ENCODE measurements around the gene VPS52.
"Not testable (repeated sequence)": the region's sequence is repeated elsewhere in the genome, so short reads cannot be mapped to it uniquely, and the experiment has no call there.

VPS52 gene

GRCh38 chr6:33278810-33279209 is 7.1 kb upstream of the VPS52 start:
- FAIRE-seq, result no peak

- no peak for FAIRE-seq
Measured at GRCh38 chr6:33278392-33278741, 6.7 kb upstream of the VPS52 start.

- FAIRE-seq, result no peak
Measured at GRCh38 chr6:33277663-33278391, 6.2 kb upstream of the VPS52 start.

GRCh38 chr6:33276864-33277662 is 5.4 kb upstream of the VPS52 start, which contains the start of gene B3GALT4:
B3GALT4 (plus strand) TSS chr6:33277123; CDS start chr6:33277420, 297 bp downstream.
- FAIRE-seq, result no peak

- FAIRE-seq, result no peak
Measured at GRCh38 chr6:33276581-33276863, 4.8 kb upstream of the VPS52 start.

- not testable (repeated sequence) for FAIRE-seq
Measured at GRCh38 chr6:33275795-33276580, 4.3 kb upstream of the VPS52 start.

GRCh38 chr6:33273924-33274902 is 2.5 kb upstream of the VPS52 start:
- FAIRE-seq, result no peak

GRCh38 chr6:33273129-33273923 is 1.6 kb upstream of the VPS52 start:
- no peak for FAIRE-seq

GRCh38 chr6:33272275-33273128 is 826 bp upstream of the VPS52 start:
- no peak for FAIRE-seq

GRCh38 chr6:33271117-33271467 is 584 bp downstream of the VPS52 start:
- no peak for FAIRE-seq

- no peak for FAIRE-seq
Measured at GRCh38 chr6:33264015-33264414, 7.7 kb downstream of the VPS52 start.

- not testable (repeated sequence) for FAIRE-seq
Measured at GRCh38 chr6:33262490-33262889, 9.2 kb downstream of the VPS52 start.

GRCh38 chr6:33259032-33259431 is 12.6 kb downstream of the VPS52 start:
- no peak for FAIRE-seq

GRCh38 chr6:33254591-33254990 is 17.1 kb downstream of the VPS52 start:
- no peak for FAIRE-seq

- FAIRE-seq, result no peak
Measured at GRCh38 chr6:33252759-33253158, 18.9 kb downstream of the VPS52 start.

- no peak for FAIRE-seq
Measured at GRCh38 chr6:33251395-33252012, 20.2 kb downstream of the VPS52 start.

GRCh38 chr6:33250731-33251130 is 20.9 kb downstream of the VPS52 start:
- no peak for FAIRE-seq

- no peak for FAIRE-seq
Measured at GRCh38 chr6:33249732-33250630, 21.7 kb downstream of the VPS52 start.
